ENCODE data around the gene EEF1AKMT3. TPM values are rescaled to one million over a fixed set of nuclear protein-coding genes. Genes with fewer than 3 reads are reported as not detected.

The EEF1AKMT3 gene
- total and polyA plus RNA-seq, 8 donors, result 3.3 to 61.4 (median 9.2) TPM

DNA sequence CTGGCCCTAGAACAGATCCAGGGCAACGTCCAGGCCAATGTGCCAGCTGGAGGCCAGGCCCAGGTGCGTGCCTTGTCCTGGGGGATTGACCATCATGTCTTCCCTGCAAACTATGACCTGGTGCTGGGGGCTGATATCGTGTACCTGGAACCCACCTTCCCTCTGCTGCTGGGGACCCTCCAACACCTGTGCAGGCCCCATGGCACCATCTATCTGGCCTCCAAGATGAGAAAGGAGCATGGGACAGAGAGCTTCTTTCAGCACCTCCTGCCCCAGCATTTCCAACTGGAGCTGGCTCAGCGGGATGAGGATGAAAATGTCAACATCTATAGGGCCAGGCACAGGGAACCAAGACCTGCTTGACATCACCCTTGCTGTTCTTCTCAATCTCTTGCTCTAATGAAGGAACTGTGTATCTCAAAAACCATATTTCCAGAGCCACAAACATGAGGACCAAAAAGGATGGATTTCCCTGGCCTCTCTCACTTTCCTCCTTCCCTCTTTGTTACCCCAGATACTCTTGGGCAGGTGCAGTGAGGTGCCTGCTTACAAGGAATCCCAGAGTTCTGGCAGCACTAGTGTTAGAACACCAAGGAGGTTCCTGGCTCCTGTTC is 8.0 kb downstream of the EEF1AKMT3 start:
- intact Hi-C loops (cut with DNase I; ENCODE audit: low total_unique reads), result no loop called here
- 70 to 99% (median 87%) methylated on average over 4 of the region's 4 CpGs for WGBS, 5 donors

GRCh38 chr12:57781244-57781643 is 8.8 kb downstream of the EEF1AKMT3 start:
- no peak for DNase-seq
- intact Hi-C loops (cut with DNase I; ENCODE audit: low total_unique reads), result no loop called here
- TF ChIP-seq EP300 (IDR thresholded peaks at IDR 0.05), result no peak
- Histone ChIP-seq H3K9me3 (no peaks in the 10 kb centered on the region), H3K36me3 (peaks cover 6 to 27% (median 24%) of the 10 kb centered on the region in 4 donors), H3K4me3 (no peak overlapping the region), H3K27ac (peak overlapping the region in 2 of 5 donors; percentile 14 to 77), H3K4me1 (peaks cover 8 to 32% (median 20%) of the 10 kb centered on the region in 4 donors), H3K27me3 (no peaks in the 10 kb centered on the region)
- WGBS, 5 donors, result 84 to 97% (median 91%) methylated on average over 3 of the region's 3 CpGs

More for the DNA sequence above, 8.0 kb downstream of the EEF1AKMT3 start:
- Histone ChIP-seq H3K36me3 (peaks cover 0 to 27% (median 24%) of the 10 kb centered on the region in 4 donors), H3K27me3 (no peaks in the 10 kb centered on the region), H3K9me3 (no peaks in the 10 kb centered on the region), H3K4me1 (peaks cover 8 to 32% (median 20%) of the 10 kb centered on the region in 4 donors), H3K27ac (peak overlapping the region in 1 of 5 donors; percentile 77), H3K4me3 (no peak overlapping the region)
- TF ChIP-seq EP300 (IDR thresholded peaks at IDR 0.05), result no peak
- no peak for TF ChIP-seq POLR2A (IDR thresholded peaks at IDR 0.05)
- no peak for TF ChIP-seq CTCF (IDR thresholded peaks at IDR 0.05)
- no peak for TF ChIP-seq POLR2AphosphoS5 (IDR thresholded peaks at IDR 0.05)
- DNase-seq, result no peak

- WGBS, 5 donors, result 59 to 74% (median 66%) methylated on average over 2 of the region's 2 CpGs
- no peak for DNase-seq
- Histone ChIP-seq H3K4me1 (peaks cover 8 to 32% (median 20%) of the 10 kb centered on the region in 4 donors), H3K27me3 (no peaks in the 10 kb centered on the region), H3K27ac (peak overlapping the region in 2 of 5 donors; percentile 14 to 77), H3K36me3 (peaks cover 11 to 31% (median 29%) of the 10 kb centered on the region in 4 donors), H3K4me3 (no peak overlapping the region), H3K9me3 (no peaks in the 10 kb centered on the region)
- intact Hi-C loops (cut with DNase I; ENCODE audit: low total_unique reads), result no loop called here
- TF ChIP-seq POLR2AphosphoS5 (IDR thresholded peaks at IDR 0.05), result no peak
- TF ChIP-seq POLR2A (IDR thresholded peaks at IDR 0.05), result no peak
- no peak for TF ChIP-seq EP300 (IDR thresholded peaks at IDR 0.05)
Observed at GRCh38 chr12:57781801-57782200, 9.4 kb downstream of the EEF1AKMT3 start.

DNA sequence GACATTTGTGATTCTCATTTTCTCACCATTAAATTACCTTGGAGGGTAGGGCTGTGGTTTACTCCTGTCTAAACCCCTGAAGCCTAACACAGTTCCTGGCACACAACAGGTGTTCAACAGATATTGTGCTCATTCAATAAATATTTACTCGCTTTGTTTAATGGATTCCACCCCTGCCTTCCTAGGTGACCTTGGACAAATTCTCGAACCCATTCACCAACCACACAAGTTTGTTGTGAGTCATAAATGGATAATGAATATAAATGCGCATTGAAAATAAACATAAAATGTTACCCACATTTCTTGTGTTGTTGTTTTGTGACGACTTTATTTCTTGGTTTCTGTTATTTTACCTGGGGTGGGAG is 9.8 kb downstream of the EEF1AKMT3 start:
- H3K27me3 ChIP-seq, result no peaks in the 10 kb centered on the region
- peaks cover 15 to 35% (median 34%) of the 10 kb centered on the region in 4 donors for H3K36me3 ChIP-seq
- DNase-seq, result peak in 1 of 2 donors; percentile 28
- WGBS, 5 donors, result 9 to 14% (median 10%) methylated on average over 4 of the region's 4 CpGs
- H3K4me1 ChIP-seq, result peaks cover 8 to 32% (median 20%) of the 10 kb centered on the region in 4 donors
- intact Hi-C loops (cut with DNase I; ENCODE audit: low total_unique reads), result no loop called here
- peak overlapping the region; percentile 76 to 99 (median 96) for H3K4me3 ChIP-seq
- TF ChIP-seq POLR2AphosphoS5 (IDR thresholded peaks at IDR 0.05) (no peak), CTCF (IDR thresholded peaks at IDR 0.05) (no peak), POLR2A (IDR thresholded peaks at IDR 0.05) (no peak), EP300 (IDR thresholded peaks at IDR 0.05) (no peak)
- H3K27ac ChIP-seq, result peak overlapping the region in 3 of 5 donors; percentile 77 to 85 (median 85)
- H3K9me3 ChIP-seq, result no peaks in the 10 kb centered on the region

DNA sequence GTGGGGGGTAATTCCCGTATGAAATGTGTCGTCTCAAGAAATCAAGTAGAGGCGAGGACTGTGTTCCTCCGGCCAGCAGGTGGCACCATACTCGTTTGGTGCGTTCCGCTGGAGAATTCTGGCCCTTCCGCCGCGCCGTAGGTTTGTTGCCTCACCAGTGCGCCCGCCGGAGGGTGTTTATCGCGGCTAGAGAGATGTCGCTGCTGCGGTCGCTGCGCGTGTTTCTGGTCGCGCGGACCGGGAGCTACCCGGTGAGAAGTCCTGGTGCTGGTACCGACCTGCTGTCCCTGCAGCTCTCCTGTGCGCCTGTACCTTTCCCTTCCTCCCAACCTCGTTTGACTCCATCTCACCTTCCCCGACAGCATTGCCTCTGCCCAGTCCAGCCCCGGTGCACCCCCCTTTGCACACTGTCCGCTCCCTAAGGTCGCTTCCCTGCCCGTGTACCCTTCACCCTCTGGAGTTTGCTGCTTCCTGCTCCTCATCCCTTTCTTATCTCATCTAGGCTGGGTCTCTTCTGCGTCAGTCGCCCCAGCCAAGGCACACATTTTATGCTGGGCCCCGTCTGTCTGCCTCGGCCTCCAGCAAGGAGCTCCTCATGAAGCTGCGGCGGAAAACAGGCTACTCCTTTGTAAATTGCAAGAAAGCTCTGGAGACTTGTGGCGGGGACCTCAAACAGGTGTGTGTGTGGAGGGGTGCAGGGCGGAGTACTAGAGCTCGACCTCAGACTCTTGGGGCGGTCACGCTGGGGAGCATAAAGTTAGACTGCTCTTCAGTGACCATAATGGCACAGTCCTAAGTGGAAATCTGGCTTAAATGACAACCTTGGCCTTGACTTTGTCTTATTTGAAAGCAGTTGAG is 10.4 kb downstream of the EEF1AKMT3 start, which contains the start of gene TSFM:
Gene TSFM, plus strand, starts transcription at position 180 of the 858 bp plus-strand sequence. Its CDS starts 15 bp downstream, at position 195.
- peak; percentile 96 to 98 for DNase-seq
- Histone ChIP-seq H3K27ac (peak within 1 kb of the TSS; percentile 43 to 85 (median 77)), H3K36me3 (peaks cover 15 to 42% (median 40%) of the 10 kb centered on the region in 4 donors), H3K27me3 (no peaks in the 10 kb centered on the region), H3K4me3 (peak within 1 kb of the TSS; percentile 76 to 99 (median 96)), H3K4me1 (peaks cover 8 to 32% (median 20%) of the 10 kb centered on the region in 4 donors), H3K9me3 (no peaks in the 10 kb centered on the region)
- intact Hi-C loops (cut with DNase I; ENCODE audit: low total_unique reads), result no loop called here
- WGBS, 5 donors, result 0 to 1% (median 1%) methylated on average over 41 to 45 of the region's 45 CpGs
- TF ChIP-seq EP300 (IDR thresholded peaks at IDR 0.05), result peak; percentile 36
- peak in 6 of 7 experiments; percentile 86 to 99 (median 90) for TF ChIP-seq CTCF (IDR thresholded peaks at IDR 0.05)
- peak in 1 of 4 donors; percentile 5 for TF ChIP-seq POLR2A (IDR thresholded peaks at IDR 0.05)
- TF ChIP-seq POLR2AphosphoS5 (IDR thresholded peaks at IDR 0.05), result peak; percentile 92 to 98 (median 93)

Measured in stomach (tissue), 9 donors.